ENCODE measurements around the gene EFNA1.
"Not testable (repeated sequence)": the region's sequence is repeated elsewhere in the genome, so short reads cannot be mapped to it uniquely, and the experiment has no call there.

Gene EFNA1

GRCh38 chr1:155167166-155168104, 39.8 kb downstream of the EFNA1 start:
- Histone ChIP-seq H3K27ac (ENCODE audit: low read depth, low read length) (no peak overlapping the region), H3K36me3 (ENCODE audit: control insufficient read depth in 1 of 2, insufficient read depth in 2 of 2, low read length in 2 of 2) (peaks cover 0 to 19% of the 10 kb centered on the region in 2 donors), H3K27me3 (ENCODE audit: control insufficient read depth in 1 of 2, insufficient read depth in 2 of 2, low read length in 2 of 2) (no peaks in the 10 kb centered on the region), H3K9ac (ENCODE audit: low read depth in 1 of 2, low read length in 2 of 2) (no peak overlapping the region), H3K9me3 (ENCODE audit: control insufficient read depth in 1 of 2, low read length in 2 of 2) (no peaks in the 10 kb centered on the region), H3K4me1 (ENCODE audit: control insufficient read depth in 1 of 2, insufficient read depth in 2 of 2, low read length in 2 of 2) (peaks cover 12 to 15% of the 10 kb centered on the region in 2 donors), H3K4me3 (ENCODE audit: low read depth in 1 of 2, low read length in 2 of 2) (peak overlapping the region; percentile 14 to 46)

DNA sequence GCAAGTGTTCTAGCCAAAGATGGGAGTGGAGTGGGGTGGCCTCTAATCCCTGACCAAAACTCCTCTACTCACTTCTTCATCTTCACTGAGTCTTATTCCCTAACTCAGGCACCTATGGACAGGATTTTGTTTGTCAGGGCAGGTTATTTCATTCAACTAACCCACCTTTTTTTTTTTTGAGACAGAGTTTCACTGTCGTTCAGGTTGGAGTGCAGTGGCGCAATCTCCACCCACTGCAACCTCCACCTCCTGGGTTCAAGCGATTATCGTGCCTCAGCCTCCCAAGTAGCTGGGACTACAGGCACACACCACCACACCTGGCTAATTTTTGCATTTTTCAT, 40.4 kb downstream of the EFNA1 start:
- H3K9ac ChIP-seq (ENCODE audit: low read depth in 1 of 2, low read length in 2 of 2); H3K4me3 ChIP-seq (ENCODE audit: low read depth in 1 of 2, low read length in 2 of 2); H3K27ac ChIP-seq (ENCODE audit: low read depth, low read length); H3K27me3 ChIP-seq (ENCODE audit: control insufficient read depth in 1 of 2, insufficient read depth in 2 of 2, low read length in 2 of 2); H3K9me3 ChIP-seq (ENCODE audit: control insufficient read depth in 1 of 2, low read length in 2 of 2): not testable (repeated sequence)
- peaks cover 12 to 17% of the 10 kb centered on the region in 2 donors for H3K4me1 ChIP-seq (ENCODE audit: control insufficient read depth in 1 of 2, insufficient read depth in 2 of 2, low read length in 2 of 2)
- peaks cover 0 to 19% of the 10 kb centered on the region in 2 donors for H3K36me3 ChIP-seq (ENCODE audit: control insufficient read depth in 1 of 2, insufficient read depth in 2 of 2, low read length in 2 of 2)

GRCh38 chr1:155168456-155169210, 41.0 kb downstream of the EFNA1 start:
- no peak overlapping the region for H3K27ac ChIP-seq (ENCODE audit: low read depth, low read length)
- H3K4me3 ChIP-seq (ENCODE audit: low read depth in 1 of 2, low read length in 2 of 2): no peak overlapping the region
- no peaks in the 10 kb centered on the region for H3K27me3 ChIP-seq (ENCODE audit: control insufficient read depth in 1 of 2, insufficient read depth in 2 of 2, low read length in 2 of 2)
- H3K36me3 ChIP-seq (ENCODE audit: control insufficient read depth in 1 of 2, insufficient read depth in 2 of 2, low read length in 2 of 2): peaks cover 0 to 19% of the 10 kb centered on the region in 2 donors
- H3K9me3 ChIP-seq (ENCODE audit: control insufficient read depth in 1 of 2, low read length in 2 of 2): no peaks in the 10 kb centered on the region
- no peak overlapping the region for H3K9ac ChIP-seq (ENCODE audit: low read depth in 1 of 2, low read length in 2 of 2)
- H3K4me1 ChIP-seq (ENCODE audit: control insufficient read depth in 1 of 2, insufficient read depth in 2 of 2, low read length in 2 of 2): peaks cover 16 to 20% of the 10 kb centered on the region in 2 donors

- H3K9me3 ChIP-seq (ENCODE audit: control insufficient read depth in 1 of 2, low read length in 2 of 2): no peaks in the 10 kb centered on the region
- peaks cover 0 to 19% of the 10 kb centered on the region in 2 donors for H3K36me3 ChIP-seq (ENCODE audit: control insufficient read depth in 1 of 2, insufficient read depth in 2 of 2, low read length in 2 of 2)
- no peak overlapping the region for H3K27ac ChIP-seq (ENCODE audit: low read depth, low read length)
- no peak overlapping the region for H3K9ac ChIP-seq (ENCODE audit: low read depth in 1 of 2, low read length in 2 of 2)
- no peaks in the 10 kb centered on the region for H3K27me3 ChIP-seq (ENCODE audit: control insufficient read depth in 1 of 2, insufficient read depth in 2 of 2, low read length in 2 of 2)
- H3K4me1 ChIP-seq (ENCODE audit: control insufficient read depth in 1 of 2, insufficient read depth in 2 of 2, low read length in 2 of 2): peaks cover 20 to 26% of the 10 kb centered on the region in 2 donors
- H3K4me3 ChIP-seq (ENCODE audit: low read depth in 1 of 2, low read length in 2 of 2): no peak overlapping the region
Observed at GRCh38 chr1:155169541-155169940, 41.9 kb downstream of the EFNA1 start.

DNA sequence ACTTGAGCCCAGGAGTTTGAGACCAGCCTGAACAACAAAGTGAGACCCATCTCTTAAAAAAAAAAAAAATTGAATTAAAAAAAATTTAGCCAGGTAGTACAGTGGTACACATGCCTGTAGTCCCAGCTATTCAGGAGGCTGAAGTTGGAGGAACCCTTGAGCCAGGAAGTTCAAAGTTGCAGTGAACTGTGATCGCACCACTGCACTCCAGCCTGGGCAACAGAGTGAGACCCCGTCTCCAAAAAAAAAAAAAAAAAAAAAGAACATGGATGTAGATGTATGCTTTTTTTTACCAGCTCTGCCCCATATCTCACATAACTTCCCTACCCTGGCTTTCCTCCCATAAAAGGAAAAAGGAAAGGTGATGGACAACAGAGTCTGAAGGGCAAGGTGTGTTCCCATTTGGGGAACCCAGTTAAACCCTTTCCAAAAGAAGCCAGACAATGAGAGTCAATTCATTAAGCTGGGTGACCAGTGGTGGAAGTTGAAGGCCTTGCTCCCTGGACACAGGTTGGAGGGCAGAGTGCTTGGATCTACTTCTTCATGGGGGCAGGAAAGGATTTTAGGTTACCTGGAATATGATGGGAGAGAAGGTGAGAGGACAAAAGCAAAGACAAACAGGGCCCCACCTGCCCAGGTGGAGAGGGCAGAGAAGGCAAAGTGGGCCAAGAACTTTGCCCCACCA, 42.6 kb downstream of the EFNA1 start:
- H3K4me3 ChIP-seq (ENCODE audit: low read depth in 1 of 2, low read length in 2 of 2): no peak overlapping the region
- peaks cover 0 to 19% of the 10 kb centered on the region in 2 donors for H3K36me3 ChIP-seq (ENCODE audit: control insufficient read depth in 1 of 2, insufficient read depth in 2 of 2, low read length in 2 of 2)
- H3K4me1 ChIP-seq (ENCODE audit: control insufficient read depth in 1 of 2, insufficient read depth in 2 of 2, low read length in 2 of 2): peaks cover 20 to 31% of the 10 kb centered on the region in 2 donors
- no peak overlapping the region for H3K27ac ChIP-seq (ENCODE audit: low read depth, low read length)
- H3K27me3 ChIP-seq (ENCODE audit: control insufficient read depth in 1 of 2, insufficient read depth in 2 of 2, low read length in 2 of 2): no peaks in the 10 kb centered on the region
- H3K9ac ChIP-seq (ENCODE audit: low read depth in 1 of 2, low read length in 2 of 2): no peak overlapping the region
- no peaks in the 10 kb centered on the region for H3K9me3 ChIP-seq (ENCODE audit: control insufficient read depth in 1 of 2, low read length in 2 of 2)

GRCh38 chr1:155170806-155171205, 43.1 kb downstream of the EFNA1 start:
- H3K9ac ChIP-seq (ENCODE audit: low read depth in 1 of 2, low read length in 2 of 2): no peak overlapping the region
- no peaks in the 10 kb centered on the region for H3K9me3 ChIP-seq (ENCODE audit: control insufficient read depth in 1 of 2, low read length in 2 of 2)
- peaks cover 22 to 31% of the 10 kb centered on the region in 2 donors for H3K4me1 ChIP-seq (ENCODE audit: control insufficient read depth in 1 of 2, insufficient read depth in 2 of 2, low read length in 2 of 2)
- no peak overlapping the region for H3K4me3 ChIP-seq (ENCODE audit: low read depth in 1 of 2, low read length in 2 of 2)
- H3K36me3 ChIP-seq (ENCODE audit: control insufficient read depth in 1 of 2, insufficient read depth in 2 of 2, low read length in 2 of 2): peaks cover 0 to 19% of the 10 kb centered on the region in 2 donors
- H3K27me3 ChIP-seq (ENCODE audit: control insufficient read depth in 1 of 2, insufficient read depth in 2 of 2, low read length in 2 of 2): no peaks in the 10 kb centered on the region
- H3K27ac ChIP-seq (ENCODE audit: low read depth, low read length): no peak overlapping the region

DNA sequence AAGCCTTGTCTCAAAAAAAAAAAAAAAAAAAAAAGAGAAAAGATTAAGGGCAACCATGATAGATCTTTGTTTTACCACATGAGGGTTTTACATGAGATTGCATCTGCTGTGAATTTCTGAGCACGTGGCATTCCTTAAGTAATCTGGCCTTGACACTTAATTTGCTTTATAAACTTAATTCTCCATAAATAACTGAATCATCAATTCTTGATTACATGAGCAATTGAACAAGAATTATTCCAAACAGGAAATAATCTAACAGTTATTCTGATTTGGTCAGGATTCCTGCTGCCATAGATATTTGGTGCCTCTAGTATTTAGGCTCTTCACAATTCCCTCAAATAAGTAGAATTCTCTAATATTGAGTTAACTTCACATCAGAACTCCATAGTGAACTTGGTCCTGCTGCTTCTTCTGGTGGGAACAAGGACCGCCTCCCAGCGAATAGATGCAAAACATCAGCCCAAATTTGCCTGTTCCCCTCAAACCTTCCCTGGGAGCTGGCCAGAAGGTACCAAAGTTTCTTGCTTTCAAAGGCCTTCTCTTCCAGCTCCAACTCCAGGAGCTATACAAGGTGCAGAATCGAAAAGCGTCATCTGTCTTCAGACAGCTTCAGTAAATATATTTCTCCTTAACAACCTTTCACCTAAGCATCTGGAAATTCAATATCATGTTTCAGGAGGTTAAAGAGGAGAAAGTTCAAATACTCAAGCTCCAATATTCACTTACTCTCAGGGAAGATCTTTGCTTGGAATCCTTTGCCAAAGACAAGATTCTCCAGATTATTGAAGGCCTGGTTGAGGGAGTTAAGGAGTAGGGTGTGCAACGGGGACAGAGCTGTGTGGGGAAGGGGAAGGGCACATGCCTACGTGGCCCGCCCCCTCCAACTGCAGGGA, 44.4 kb downstream of the EFNA1 start:
- peaks cover 0 to 19% of the 10 kb centered on the region in 2 donors for H3K36me3 ChIP-seq (ENCODE audit: control insufficient read depth in 1 of 2, insufficient read depth in 2 of 2, low read length in 2 of 2)
- no peaks in the 10 kb centered on the region for H3K27me3 ChIP-seq (ENCODE audit: control insufficient read depth in 1 of 2, insufficient read depth in 2 of 2, low read length in 2 of 2)
- H3K27ac ChIP-seq (ENCODE audit: low read depth, low read length): peak overlapping the region; percentile 77
- H3K9me3 ChIP-seq (ENCODE audit: control insufficient read depth in 1 of 2, low read length in 2 of 2): no peaks in the 10 kb centered on the region
- peak overlapping the region; percentile 84 to 96 for H3K4me3 ChIP-seq (ENCODE audit: low read depth in 1 of 2, low read length in 2 of 2)
- peak overlapping the region; percentile 88 to 96 for H3K9ac ChIP-seq (ENCODE audit: low read depth in 1 of 2, low read length in 2 of 2)
- peaks cover 32 to 40% of the 10 kb centered on the region in 2 donors for H3K4me1 ChIP-seq (ENCODE audit: control insufficient read depth in 1 of 2, insufficient read depth in 2 of 2, low read length in 2 of 2)

DNA sequence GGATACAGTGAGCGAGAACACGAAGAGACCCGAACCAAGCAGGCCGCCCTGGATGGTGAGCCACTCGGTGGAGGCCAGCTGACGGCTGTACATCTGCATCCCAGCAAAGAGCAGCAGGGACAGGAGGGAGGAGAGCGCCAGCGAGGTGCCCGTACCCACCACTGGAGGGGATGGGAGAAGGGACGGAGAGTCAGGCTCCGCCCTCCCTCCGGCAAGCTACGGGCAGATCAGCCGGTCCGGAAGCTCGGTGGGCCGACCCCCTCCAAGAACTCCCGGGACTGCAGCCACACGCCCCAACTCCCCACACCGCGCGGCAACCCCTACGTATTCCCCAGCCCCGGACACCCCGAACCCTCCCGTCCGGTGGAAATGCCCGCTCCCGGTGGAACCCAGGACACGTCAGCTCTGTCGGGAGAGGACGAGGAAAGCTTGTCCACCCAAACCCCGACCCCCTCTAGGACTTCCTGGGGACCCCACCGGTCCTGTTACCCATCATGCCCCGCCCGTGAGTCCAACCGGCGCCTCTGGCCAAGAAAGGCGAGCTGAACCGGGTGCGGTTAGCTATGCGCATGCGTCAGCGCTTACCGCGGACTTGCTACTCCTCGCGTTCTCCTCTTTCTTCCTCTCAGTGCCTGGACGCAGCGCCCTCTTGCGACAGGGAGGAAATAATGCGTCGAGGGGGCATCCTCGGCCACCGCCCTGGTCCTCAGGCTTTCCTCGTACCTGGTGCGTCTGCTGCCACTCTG, 45.2 kb downstream of the EFNA1 start, which contains the start of gene KRTCAP2:
KRTCAP2 (minus strand) TSS at position 573 of the 746 bp plus-strand sequence; CDS start at position 493, 80 bp downstream.
- Histone ChIP-seq H3K4me1 (ENCODE audit: control insufficient read depth in 1 of 2, insufficient read depth in 2 of 2, low read length in 2 of 2) (peaks cover 28 to 42% of the 10 kb centered on the region in 2 donors), H3K27me3 (ENCODE audit: control insufficient read depth in 1 of 2, insufficient read depth in 2 of 2, low read length in 2 of 2) (no peaks in the 10 kb centered on the region), H3K9me3 (ENCODE audit: control insufficient read depth in 1 of 2, low read length in 2 of 2) (no peaks in the 10 kb centered on the region), H3K36me3 (ENCODE audit: control insufficient read depth in 1 of 2, insufficient read depth in 2 of 2, low read length in 2 of 2) (peaks cover 0 to 19% of the 10 kb centered on the region in 2 donors), H3K4me3 (ENCODE audit: low read depth in 1 of 2, low read length in 2 of 2) (peak within 1 kb of the TSS; percentile 84 to 96), H3K27ac (ENCODE audit: low read depth, low read length) (peak within 1 kb of the TSS; percentile 77), H3K9ac (ENCODE audit: low read depth in 1 of 2, low read length in 2 of 2) (peak within 1 kb of the TSS; percentile 88 to 96)
